ENCODE measurements around the gene HSF5. TPM values are rescaled to one million over a fixed set of nuclear protein-coding genes. Genes with fewer than 3 reads are reported as not detected.

The HSF5 gene
- total and polyA plus RNA-seq, 2 of the 4 experiments (the other 2 are of a cell fraction), result not detected

- Histone ChIP-seq H3K27me3 (ENCODE audit: control insufficient read depth, insufficient read depth, low read length) (peaks cover 21% of the 10 kb centered on the region), H2BK15ac (ENCODE audit: low read depth, low read length) (no peak overlapping the region), H3K4me3 (ENCODE audit: insufficient read depth, low read depth, low read length) (no peak overlapping the region), H3K9me3 (ENCODE audit: control insufficient read depth, insufficient read depth, low read length) (no peaks in the 10 kb centered on the region), H3K14ac (replicated peaks; ENCODE audit: low read depth, low read length) (no peak overlapping the region), H2AK5ac (ENCODE audit: low read depth, low read length) (no peak overlapping the region), H4K20me1 (ENCODE audit: insufficient read depth, low read length) (no peaks in the 10 kb centered on the region), H2BK20ac (ENCODE audit: low read depth, low read length) (no peak overlapping the region), H3K23ac (ENCODE audit: low read depth, low read length) (no peak overlapping the region), H4K8ac (ENCODE audit: low read depth in 2 of 2, low read length in 2 of 2) (no peak overlapping the region), H2AFZ (replicated peaks; ENCODE audit: low read length, poor library complexity) (no peak overlapping the region), H2AK9ac (replicated peaks; ENCODE audit: low read depth, low read length, poor library complexity) (no peak overlapping the region), H3K4ac (ENCODE audit: low read depth, low read length) (no peak overlapping the region), H3K56ac (ENCODE audit: extremely low read depth, insufficient read depth, low read length) (no peak overlapping the region), H3K4me1 (ENCODE audit: control insufficient read depth, insufficient read depth, low read length) (no peaks in the 10 kb centered on the region), H3K27ac (ENCODE audit: insufficient read depth, low read length) (no peak overlapping the region), H3K9ac (ENCODE audit: low read depth, low read length) (no peak overlapping the region), H2BK5ac (ENCODE audit: low read depth, low read length, poor library complexity, severe bottlenecking) (no peak overlapping the region), H3K36me3 (ENCODE audit: control insufficient read depth, insufficient read depth, low read length) (no peaks in the 10 kb centered on the region), H2BK120ac (ENCODE audit: low read depth, low read length) (no peak overlapping the region), H3K9me1 (ENCODE audit: insufficient read depth, low read length) (no peaks in the 10 kb centered on the region), H3K79me1 (ENCODE audit: low read depth in 1 of 2, low read length in 2 of 2) (no peaks in the 10 kb centered on the region), H4K5ac (ENCODE audit: low read depth, low read length) (no peak overlapping the region), H3K4me2 (ENCODE audit: low read depth, low read length) (no peak overlapping the region), H4K91ac (ENCODE audit: insufficient read depth, low read depth, low read length) (no peak overlapping the region), H3K18ac (ENCODE audit: low read depth, low read length) (no peak overlapping the region)
- CTCF ChIA-PET, result no interaction called here
- no TSS peak for BruUV-seq (replicated peaks)
- DNase-seq (no peak), ATAC-seq (ENCODE audit: low read depth) (no peak)
- in situ Hi-C loops (cut with MboI; ENCODE audit: low sequenced_read_pairs) (no loop called here), dilution Hi-C loops (cut with HindIII; ENCODE audit: low sequenced_read_pairs, unreplicated experiment) (no loop called here), intact Hi-C loops (cut with micrococcal nuclease) (no loop called here)
- WGBS, 2 experiments (ENCODE audit: extremely low coverage in 2 of 2, insufficient read length in 1 of 2), result no CpG with 5 or more reads among the region's 4 CpGs
- TF ChIP-seq USF2 (IDR thresholded peaks at IDR 0.05; ENCODE audit: low read depth, low read length), result no peak
- no peak for TF ChIP-seq RAD21 (IDR thresholded peaks at IDR 0.05; ENCODE audit: low read length)
- no peak for TF ChIP-seq SMC3 (IDR thresholded peaks at IDR 0.05; ENCODE audit: low read depth, low read length)
- POLR2A ChIA-PET (ENCODE audit: unreplicated experiment), result interaction anchor here (0.7 kb wide), 1 partner anchor 16 kb away, joined by 4 read pairs; no protein-coding TSS in a partner anchor
Measured at GRCh38 chr17:58382108-58382871, 105.9 kb downstream of the HSF5 start.

Data from IMR-90 (cell line).